GM19372 (cell line): ENCODE results near the gene FAM209B.
"Not testable (repeated sequence)": the region's sequence is repeated elsewhere in the genome, so short reads cannot be mapped to it uniquely, and the experiment has no call there.

ENCODE experiments used
- ATAC-seq: cut with Tn5 transposase; IDR thresholded peaks from one replicate; pipeline ENCODE4 v1.9.1; 2021; ENCODE audit warnings: mild to moderate bottlenecking, low read depth, moderate library complexity; ENCODE audit not compliant: unreplicated experiment

The FAM209B gene, protein sequence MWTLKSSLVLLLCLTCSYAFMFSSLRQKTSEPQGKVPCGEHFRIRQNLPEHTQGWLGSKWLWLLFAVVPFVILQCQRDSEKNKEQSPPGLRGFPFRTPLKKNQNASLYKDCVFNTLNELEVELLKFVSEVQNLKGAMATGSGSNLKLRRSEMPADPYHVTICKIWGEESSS

DNA sequence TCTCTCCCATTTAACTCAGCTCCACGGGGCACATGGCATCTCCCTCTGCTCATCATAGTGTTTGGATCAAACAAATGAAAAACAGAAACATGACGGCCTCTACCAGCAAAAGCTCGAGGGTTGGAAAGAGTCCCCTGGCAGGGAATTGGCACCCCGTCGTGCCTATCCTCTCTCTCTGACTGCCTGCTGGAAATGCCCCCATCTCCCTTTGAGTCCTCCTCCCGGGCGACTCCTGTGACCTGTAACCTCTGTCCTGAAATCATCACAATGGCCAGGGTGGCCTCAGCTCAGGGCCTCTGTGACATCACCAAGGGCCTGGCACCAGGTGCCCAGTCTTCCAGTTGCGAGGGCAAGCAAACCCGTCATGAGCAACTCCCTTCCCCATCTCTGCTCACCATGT lies at the start of gene FAM209B:
Gene FAM209B, plus strand, starts transcription at position 301 of the 400 bp plus-strand sequence. Its CDS starts 96 bp downstream, at position 397.
- not testable (repeated sequence) for ATAC-seq

DNA sequence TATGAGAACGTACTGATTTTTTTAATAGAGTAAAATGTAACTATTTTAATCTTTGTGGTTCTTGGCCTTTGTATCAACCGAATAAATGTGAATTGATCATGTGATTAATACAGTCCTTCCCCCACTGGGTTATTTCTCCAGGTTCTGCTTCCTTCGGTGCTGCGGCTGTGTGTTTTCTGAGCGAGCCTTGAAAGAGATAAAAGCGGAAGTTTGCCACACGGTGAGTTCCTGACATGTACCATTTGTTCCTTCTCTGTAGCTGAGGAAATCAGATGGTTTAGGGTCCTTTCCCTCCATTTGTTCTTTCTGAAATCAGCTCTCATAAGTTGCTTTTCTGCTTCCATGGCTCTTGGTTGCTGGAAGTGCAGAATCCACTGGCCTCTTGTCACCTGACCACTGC lies 49.1 kb upstream of the FAM209B start:
- no peak for ATAC-seq

DNA sequence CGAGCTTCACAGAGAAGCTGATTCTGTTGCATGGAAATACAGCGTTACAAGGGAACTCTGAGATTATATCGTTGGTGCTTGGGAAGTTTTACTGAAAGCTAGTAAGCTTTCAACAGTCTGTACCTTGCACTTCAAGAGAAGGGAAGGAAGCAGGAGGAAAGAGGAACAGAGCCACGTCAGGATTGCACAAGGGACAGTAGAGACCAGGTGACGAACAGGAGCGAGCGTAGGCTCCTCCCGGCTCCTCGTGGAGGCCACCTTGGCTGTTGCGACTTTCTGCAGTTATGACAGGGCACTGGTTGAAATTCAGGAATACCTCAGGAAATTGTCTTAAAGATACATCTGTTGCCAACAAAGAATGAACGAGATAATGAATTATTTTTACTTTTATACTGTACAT lies 45.8 kb upstream of the FAM209B start:
- ATAC-seq = no peak

DNA sequence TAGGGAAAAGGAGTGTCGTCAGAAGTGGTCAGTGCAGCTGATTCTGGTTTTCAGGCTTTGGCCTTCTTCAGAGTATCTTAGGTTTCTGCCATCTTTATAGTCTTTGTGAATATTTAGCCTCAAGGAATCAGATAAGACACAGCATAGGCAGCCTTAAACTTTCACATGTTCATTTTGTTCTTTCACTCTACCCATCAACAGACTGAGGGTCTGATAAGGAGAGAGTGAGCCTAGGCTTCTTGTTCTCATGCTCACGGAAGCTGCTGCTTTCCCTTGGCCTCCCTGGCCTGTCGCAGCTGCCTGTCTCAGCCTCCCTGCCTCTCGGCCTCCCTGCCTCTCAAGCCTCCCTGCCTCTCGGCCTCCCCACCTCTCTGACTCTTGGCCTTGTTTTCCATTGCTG lies 44.5 kb upstream of the FAM209B start:
- ATAC-seq = no peak

DNA sequence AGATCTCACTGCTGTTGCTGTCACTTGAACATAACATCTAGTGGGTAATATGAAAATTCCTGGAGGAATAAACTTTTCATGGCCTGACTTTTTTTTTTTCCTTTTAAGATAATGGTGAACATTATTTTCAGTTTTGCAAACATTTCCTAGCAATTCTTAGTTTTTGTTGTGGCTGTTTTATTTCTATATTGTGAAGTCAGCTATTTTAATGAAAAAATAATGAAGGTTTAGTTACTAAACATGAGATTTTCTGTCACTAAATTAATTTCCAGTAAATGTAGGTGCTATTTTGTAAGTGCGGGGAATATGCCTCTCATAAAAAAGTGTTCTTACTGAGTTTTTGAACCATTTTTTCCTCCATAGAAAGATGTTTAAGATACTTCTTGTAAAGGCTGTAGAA lies 31.9 kb upstream of the FAM209B start:
- no peak for ATAC-seq

DNA sequence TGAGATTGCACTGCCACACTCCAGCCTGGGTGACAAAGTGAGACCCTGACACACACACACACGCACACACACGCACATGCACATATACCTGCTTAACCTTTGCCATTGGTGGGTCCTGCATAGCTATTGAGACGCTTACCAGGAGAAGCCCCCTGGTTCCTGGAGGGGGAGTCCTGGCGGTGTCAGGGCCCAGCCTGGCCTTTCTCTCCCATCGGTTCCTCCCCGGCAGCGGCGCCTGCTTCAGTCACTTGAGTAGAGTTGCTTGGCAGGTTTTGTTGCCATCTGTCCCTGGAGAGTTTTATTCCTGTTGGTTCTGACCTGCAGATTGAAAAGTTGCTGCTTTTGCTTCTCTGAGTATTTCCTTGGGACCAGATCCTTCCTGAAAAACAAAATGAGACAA lies 29.1 kb upstream of the FAM209B start:
- no peak for ATAC-seq

DNA sequence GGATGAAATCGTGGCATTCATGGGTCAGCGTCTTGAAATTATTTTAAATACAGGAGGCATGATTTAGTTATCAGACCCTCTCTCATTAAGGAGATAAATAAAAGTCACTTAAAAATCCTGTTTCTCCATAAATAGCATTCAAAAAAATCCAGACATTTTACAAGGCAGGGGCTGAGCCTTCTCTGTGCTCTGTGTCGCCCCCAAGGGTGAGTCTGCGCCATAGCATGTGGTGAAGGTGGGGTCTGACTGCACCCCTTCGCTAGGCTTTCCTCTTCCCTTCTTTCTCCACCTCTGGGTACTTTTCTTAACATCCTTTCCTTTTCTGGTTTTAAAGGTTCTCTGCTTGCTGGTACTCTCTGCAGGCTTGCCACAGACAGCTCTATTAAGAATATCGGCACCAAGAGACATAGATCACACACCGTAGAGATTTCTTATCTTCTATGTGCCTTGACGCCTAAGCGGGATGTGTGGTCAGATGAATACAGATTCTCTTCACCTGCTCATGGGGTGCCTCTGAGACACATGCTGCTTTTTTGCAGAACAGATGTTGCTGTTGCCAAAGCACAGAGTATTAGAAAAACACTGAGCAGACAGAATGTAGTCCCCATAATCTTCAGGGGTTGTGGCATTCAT lies 28.6 kb upstream of the FAM209B start:
- ATAC-seq = no peak

DNA sequence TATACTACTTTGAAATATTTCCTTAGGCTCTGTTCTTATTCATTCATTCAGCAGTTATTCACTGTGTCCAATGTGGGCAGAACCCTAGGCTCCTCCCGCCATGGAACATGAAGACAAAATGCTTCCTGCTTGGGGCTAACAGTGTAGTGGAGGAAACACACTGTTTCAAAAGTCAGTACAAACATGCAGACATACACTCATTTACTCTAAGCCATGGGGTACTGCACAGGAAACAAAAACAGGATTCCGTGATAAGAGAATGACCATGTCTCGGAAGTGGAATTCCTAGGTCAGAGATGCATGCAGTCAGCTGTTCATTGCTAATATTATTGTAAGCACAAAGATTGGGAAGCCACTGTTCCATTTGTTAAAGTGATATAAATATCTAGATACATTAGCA lies 26.9 kb upstream of the FAM209B start:
- ATAC-seq = no peak

DNA sequence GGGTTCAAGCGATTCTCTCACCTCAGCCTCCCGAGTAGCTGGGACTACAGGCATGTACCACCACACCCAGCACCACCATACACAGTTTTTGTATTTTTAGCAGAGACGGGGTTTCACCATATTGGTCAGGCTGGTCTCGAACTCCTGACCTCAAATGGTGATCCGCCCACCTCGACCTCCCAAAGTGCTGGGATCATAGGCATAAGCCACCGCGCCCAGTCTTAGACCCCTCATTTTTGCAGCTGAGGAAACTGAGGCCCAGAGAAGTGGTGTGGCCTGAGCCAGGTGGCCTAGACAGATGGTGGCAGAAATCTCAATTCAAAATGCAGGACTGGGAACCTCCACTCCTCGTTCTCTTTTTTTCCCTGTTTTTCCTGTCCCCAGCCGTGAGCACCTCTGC lies 21.1 kb upstream of the FAM209B start:
- no peak for ATAC-seq

DNA sequence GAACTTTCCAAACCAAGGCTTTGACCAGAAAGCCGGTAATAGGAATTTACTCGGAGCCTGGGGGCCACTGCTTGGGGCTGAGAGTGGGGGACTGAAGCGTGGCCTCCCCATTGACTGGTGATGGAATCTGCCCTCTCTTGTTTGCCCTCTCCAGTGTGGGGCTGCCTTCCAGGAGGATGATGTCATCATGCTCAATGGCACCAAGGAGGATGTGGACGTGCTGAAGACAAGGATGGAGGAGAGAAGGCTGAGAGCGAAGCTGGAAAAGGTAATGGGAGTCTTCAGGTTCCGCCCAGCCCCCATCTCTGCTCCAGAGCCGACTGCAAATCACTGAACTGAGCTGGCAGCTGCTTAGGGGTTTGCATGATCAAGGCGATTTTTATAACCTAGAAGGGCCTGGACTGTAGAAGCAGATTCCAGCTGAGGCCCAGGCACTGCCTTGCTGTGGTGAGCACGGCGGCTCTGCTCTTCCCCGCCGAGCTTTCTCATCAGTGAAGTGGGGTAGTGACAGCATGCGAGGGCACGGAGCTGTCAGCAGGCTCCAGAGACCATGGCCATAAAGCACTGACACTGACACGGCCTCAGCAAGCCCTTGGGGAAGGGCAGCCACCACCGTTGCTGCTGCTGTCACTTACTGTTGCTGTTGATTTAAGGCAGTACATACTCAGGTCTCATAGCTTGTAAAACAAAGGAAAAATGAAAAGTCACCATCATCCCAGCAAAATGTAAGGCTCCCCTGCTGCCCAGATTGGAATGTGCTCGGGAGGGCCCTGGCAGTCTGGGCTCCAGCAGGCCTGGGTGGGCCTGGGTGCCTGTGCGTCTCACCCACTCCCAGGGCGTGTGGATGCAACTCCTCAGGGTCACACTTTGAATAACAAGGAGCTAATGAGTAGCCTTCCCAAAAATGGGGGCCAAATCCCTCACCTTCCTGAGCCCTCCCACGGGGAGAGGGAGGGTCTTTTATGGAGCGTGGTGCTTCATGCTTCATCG lies 19.6 kb upstream of the FAM209B start:
- ATAC-seq = no peak

DNA sequence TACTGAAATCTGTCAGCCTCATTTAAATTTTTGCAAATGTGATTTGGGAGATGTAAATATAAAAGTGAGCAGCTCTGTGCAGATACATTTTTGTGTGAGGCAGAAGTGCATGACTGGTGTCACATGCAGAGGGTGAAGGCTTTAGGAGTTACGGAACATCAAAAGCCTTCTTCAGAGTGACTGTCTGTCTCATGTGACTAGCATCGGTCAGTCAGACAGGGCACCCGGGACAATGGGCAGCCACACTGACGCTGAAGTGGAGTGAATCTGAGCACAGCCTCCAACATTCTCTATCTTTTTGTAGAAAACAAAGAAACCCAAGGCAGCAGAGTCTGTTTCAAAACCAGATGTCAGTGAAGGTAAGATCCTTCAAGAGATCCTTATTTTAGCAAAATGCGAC lies 16.4 kb upstream of the FAM209B start:
- ATAC-seq = no peak

DNA sequence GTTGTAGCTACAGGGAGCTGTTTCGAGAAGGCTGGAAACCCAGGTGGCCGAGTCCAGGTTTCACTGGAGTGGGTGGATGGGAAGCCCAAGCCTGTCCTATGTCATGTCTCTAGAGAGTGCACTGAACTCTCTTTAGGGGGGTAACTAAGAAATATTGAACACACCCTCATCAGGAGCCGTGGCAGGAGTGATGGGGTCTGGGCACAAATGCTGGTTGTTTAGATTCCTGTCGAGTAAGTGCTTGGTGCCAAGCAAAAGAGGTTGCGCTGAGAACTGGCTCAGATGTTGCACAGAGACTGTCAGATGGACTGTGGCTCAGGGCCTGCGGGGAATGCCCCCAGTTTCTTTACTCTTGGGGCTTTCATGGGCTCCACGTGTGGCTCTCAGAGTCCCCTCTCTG lies 15.8 kb upstream of the FAM209B start:
- no peak for ATAC-seq

DNA sequence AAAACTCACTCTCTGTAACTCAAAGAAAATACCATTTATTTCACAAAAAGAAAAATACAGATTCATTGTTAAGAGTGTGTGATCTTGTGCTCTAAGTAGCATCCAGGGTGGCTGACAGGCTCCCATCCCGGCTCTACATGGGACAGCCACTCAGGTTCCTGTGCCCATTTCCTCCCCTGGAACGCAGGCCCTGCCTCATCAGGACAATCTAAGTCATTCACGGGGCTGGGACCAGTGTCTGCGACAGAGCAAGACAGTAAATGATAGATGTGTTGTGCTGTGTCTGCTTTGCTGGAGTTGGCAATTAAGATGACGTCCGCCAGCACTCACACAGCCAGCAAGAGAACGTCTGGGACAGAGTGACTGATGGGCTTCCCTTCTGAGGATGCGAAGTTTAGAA lies 15.4 kb upstream of the FAM209B start:
- ATAC-seq = no peak

DNA sequence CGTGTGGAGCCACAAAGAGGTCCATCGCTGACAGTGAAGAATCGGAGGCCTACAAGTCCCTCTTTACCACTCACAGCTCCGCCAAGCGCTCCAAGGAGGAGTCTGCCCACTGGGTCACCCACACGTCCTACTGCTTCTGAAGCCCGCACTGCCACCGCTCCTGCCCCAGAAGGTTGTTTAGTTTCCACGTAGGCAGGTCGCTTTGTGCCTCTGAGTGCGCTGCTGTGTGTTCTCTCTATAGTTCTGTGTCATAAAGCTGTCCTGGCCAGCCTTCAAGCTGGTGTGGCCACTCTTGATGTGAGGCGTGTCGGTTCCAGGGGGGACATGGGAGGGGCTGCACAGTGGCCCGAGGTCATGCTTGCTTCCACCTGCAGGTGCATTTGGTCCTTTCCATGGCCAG lies 14.9 kb upstream of the FAM209B start:
- ATAC-seq = no peak

DNA sequence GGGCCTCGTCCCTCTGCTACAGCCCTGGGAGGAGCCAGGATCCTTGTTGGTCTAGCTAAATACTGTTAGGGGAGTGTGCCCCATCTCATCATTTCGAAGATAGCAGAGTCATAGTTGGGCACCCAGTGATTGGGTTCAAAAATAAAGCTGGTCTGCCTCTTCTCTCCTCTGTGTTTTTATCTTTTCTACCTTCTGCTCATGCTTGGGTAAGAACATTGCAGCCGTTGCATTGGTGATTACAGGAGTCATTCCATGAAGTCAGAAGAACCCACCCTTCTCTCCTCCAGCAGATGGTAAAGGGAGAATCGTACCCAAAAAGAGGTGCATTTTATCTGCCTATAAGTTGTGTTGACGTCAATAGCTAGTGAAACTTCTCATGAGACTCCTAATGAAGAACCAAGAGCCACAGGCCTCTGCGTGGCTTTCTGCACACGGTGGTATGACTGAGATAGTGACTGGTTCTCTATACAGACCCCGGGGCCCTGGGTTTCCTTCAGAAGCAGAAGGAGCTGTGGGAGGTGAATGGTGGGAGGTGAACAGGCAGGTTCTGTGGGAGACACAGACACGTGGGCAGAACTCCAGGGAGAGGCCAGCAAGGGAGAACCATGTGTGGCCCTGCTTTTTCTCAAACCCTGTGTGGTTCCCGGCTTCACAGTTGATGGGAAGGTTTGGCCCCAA lies 14.2 kb upstream of the FAM209B start:
- ATAC-seq = no peak

DNA sequence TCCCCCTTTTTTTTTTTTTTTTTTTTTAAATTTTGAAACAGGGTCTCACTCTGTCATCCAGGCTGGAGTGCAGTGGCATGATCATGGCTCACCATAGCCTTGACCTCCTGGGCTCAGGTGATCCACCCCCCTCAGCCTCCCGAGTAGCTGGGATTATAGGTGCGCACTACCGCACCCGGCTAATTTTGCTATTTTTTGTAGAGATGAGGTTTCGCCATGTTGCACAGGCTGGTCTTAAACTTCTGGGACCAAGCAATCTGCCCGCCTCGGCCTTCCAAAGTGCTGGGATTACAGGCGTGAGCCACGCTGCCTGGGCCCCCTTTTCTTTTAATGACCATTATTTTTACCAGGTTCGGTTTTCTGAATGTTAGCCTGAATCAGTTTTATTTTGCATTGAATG lies 13.5 kb upstream of the FAM209B start:
- no peak for ATAC-seq

DNA sequence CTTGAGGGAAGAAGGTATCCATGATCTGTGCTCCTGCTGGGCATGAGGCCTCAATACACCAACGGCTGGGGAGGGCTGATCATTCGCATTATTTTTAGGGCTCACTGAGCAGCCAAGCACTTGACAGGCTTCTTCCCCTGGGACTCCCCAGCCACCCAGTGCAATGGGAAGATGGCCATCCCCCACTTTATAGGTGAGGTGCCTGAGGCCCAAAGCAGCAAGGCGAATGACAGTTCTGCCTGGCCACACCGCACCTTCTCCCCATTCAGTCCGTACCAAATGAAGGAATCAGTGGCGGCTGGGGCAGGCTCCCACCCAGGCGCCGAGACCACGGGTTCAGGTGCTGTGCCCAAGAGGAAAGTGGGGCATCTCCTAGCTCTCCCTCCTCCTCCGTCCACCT lies 12.9 kb upstream of the FAM209B start:
- ATAC-seq = no peak

DNA sequence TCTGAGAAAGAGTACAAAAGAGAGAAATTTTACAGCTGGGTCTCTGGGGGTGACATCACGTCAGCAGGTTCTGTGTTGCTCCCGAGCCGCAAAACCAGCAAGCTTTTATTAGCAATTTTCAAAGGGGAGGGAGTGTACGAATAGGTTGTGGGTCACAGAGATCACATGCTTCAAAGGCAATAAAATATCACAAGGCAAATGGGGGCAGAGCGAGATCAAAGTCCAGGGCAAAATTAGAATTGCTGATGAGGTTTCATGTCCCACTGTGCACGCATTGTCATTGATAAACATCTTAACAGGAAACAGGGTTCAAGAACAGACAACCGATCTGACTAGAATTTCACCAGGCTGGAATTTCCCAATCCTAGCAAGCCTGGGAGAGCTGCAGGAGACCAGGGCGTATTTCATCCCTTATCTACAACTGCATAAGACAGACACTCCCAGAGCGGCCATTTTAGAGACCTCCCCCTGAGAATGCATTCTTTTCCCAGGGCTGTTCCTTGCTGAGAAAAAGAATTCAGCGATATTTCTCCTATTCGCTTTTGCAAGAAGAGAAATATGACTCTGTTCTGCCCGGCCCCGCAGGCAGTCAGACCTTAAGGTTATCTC lies 12.2 kb upstream of the FAM209B start:
- ATAC-seq = not testable (repeated sequence)

DNA sequence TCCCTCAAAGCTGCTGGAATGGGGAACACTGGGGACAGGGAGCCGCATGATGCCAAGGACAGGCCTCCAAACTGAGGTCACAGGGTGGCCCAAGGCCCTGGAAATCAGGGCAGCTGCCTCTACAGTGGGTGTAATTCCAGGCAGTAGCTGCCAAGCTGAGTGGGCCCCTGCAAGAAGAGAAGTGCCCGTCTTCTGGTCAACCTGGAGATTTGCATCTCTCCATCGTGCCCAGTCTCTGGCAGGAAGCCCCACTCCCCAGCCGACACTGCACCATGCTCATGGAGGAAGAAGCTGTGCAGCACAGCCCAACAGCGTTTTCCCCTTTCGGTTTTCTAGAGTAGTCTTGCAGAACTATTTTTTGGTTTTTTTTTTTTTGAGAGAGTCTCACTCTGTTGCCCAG lies 10.7 kb upstream of the FAM209B start:
- ATAC-seq = no peak

DNA sequence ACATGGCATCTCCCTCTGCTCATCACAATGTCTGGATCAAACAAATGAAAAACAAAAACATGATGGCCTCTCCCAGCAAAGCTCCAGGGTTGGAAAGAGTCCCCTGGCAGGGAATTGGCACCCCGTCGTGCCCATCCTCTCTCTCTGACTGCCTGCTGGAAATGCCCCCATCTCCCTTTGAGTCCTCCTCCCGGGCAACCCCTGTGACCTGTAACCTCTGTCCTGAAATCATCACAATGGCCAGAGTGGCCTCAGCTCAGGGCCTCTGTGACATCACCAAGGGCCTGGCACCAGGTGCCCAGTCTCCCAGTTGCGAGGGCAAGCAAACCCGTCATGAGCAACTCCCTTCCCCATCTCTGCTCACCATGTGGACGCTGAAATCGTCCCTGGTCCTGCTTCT lies 8.6 kb upstream of the FAM209B start, which contains the start of gene FAM209A:
Gene FAM209A, plus strand, starts transcription at position 301 of the 400 bp plus-strand sequence. Its CDS starts 65 bp downstream, at position 366.
- not testable (repeated sequence) for ATAC-seq
